K562 (cell line): Measurements from ENCODE around the gene SLC6A13. TPM values are rescaled to one million over a fixed set of nuclear protein-coding genes. Genes with fewer than 3 reads are reported as not detected.

Experiments used
- ATAC-seq: fragments of 200-7000 bp; cut with Tn5 transposase; 3 replicates; pipeline ENCODE4 v1.9.1; 2020; ENCODE audit warnings: moderate library complexity
- BruUV-seq: library from RNA; stranded (reverse); fragments of 400-500 nt; replicated peaks from 2 replicates; lab custom pipeline; 2021; lab: Mats Ljungman, UMichigan
- CTCF ChIA-PET: fragments of 300-600 bp; formaldehyde crosslinking; extraction: SDS; loops from one replicate; lab custom pipeline; 2021; ENCODE audit warnings: low intra/inter-chr PET ratio; lab: Yijun Ruan, JAX
- POLR2A ChIA-PET: fragments of 300-600, 350-650 bp; sonication (Branson Sonifier 250); formaldehyde crosslinking; extraction: SDS; loops from one replicate; lab custom pipeline; 2021; ENCODE audit warnings: antibody characterized with exemption, inconsistent platforms; lab: Yijun Ruan, JAX
- DNase-seq, 4 experiments: peaks; one replicate each; pipeline versions ENCODE4 v3.0.0 to v3.0.0-alpha.2; 2011 to 2018; ENCODE audit warnings: low spot score in 3 of 4, mixed read lengths in 3 of 4; ENCODE audit errors: extremely low read depth in 1 of 4
- FAIRE-seq: peaks from 2 replicates; lab custom pipeline; 2011; peaks lifted over from hg19 to GRCh38; lab: Jason Lieb, UNC
- H2AFZ ChIP-seq: 2 replicates; pipeline ENCODE4 v1.6.0; 2011; ENCODE audit warnings: low read depth, low read length, control low read depth, inconsistent platforms
- H3K27ac ChIP-seq: fragments of 200-600 bp; 3 replicates; pipeline ENCODE4 v1.8.0; 2011; ENCODE audit warnings: low read depth, mild to moderate bottlenecking, control low read depth, inconsistent platforms, low read length, moderate library complexity, mixed read lengths; ENCODE audit errors: extremely low read depth
- H3K27me3 ChIP-seq, 2 experiments: fragments of 300-600 bp in 1 of 2; 2 replicates in 1 of 2; 3 replicates in 1 of 2; pipeline versions ENCODE4 v1.6.0 to v1.8.0; 2011; ENCODE audit warnings: inconsistent platforms in 2 of 2, low read length in 2 of 2, mild to moderate bottlenecking in 1 of 2, mixed read lengths in 1 of 2, moderate library complexity in 1 of 2; ENCODE audit not compliant: control insufficient read depth in 2 of 2, insufficient read depth in 2 of 2
- H3K36me3 ChIP-seq: fragments of 300-600 bp; 3 replicates; pipeline ENCODE4 v1.8.0; 2011; ENCODE audit warnings: mild to moderate bottlenecking, low read length, inconsistent platforms; ENCODE audit not compliant: control insufficient read depth, insufficient read depth
- H3K4me1 ChIP-seq, 2 experiments: fragments of 200-600 bp in 1 of 2; replicated peaks in 1 of 2; 2 replicates in 1 of 2; 3 replicates in 1 of 2; pipeline versions ENCODE4 v1.5.1 to v1.8.0; 2011; ENCODE audit warnings: inconsistent platforms in 2 of 2, low read length in 2 of 2, mild to moderate bottlenecking in 1 of 2, mixed read lengths in 1 of 2, moderate library complexity in 1 of 2; ENCODE audit not compliant: control insufficient read depth in 2 of 2, insufficient read depth in 2 of 2
- H3K4me2 ChIP-seq: 2 replicates; pipeline ENCODE4 v1.6.1; 2011; ENCODE audit warnings: low read length, control low read depth, inconsistent platforms, mixed read lengths; ENCODE audit not compliant: insufficient read depth
- H3K4me3 ChIP-seq: fragments of 200-600 bp; sonication (generic), shearing (Covaris generic); 2 replicates; pipeline ENCODE4 v1.5.1; 2016; ENCODE audit warnings: control low read depth, inconsistent platforms
- H3K79me2 ChIP-seq: fragments of 200-600 bp; 3 replicates; pipeline ENCODE4 v1.8.0; 2011; ENCODE audit warnings: low read length, inconsistent platforms; ENCODE audit not compliant: control insufficient read depth, insufficient read depth
- H3K9ac ChIP-seq, 2 experiments: 2 replicates each; pipeline versions ENCODE4 v1.6.0 to v1.6.1; 2011; ENCODE audit warnings: low read depth in 2 of 2, low read length in 2 of 2, control low read depth in 1 of 2, inconsistent platforms in 1 of 2, mild to moderate bottlenecking in 1 of 2, mixed read lengths in 1 of 2; ENCODE audit not compliant: insufficient read depth in 1 of 2
- H3K9me1 ChIP-seq: one replicate; pipeline ENCODE4 v1.6.0; 2011; ENCODE audit warnings: inconsistent platforms, mild to moderate bottlenecking, low read length, moderate library complexity; ENCODE audit not compliant: control insufficient read depth, insufficient read depth
- H3K9me3 ChIP-seq: replicated peaks from 2 replicates; pipeline ENCODE4 v1.5.1; 2011; ENCODE audit warnings: low read depth, low read length, inconsistent platforms; ENCODE audit not compliant: control insufficient read depth, insufficient read depth
- H4K20me1 ChIP-seq: replicated peaks from 2 replicates; pipeline ENCODE4 v1.6.1; 2011; ENCODE audit warnings: low read length, inconsistent platforms, mixed read lengths; ENCODE audit not compliant: control insufficient read depth, insufficient read depth
- CC2D1A ChIP-seq: fragments of 450-650 bp; IDR thresholded peaks from 2 replicates; pipeline ENCODE4 v1.6.1; 2017; ENCODE audit warnings: mild to moderate bottlenecking
- CCNT2 ChIP-seq: IDR thresholded peaks from 2 replicates; pipeline ENCODE4 v1.6.1; 2011; ENCODE audit warnings: borderline replicate concordance, low read depth, mild to moderate bottlenecking, moderate library complexity, mixed read lengths, low read length; ENCODE audit not compliant: insufficient read length; ENCODE audit errors: extremely low read depth
- GABPA ChIP-seq: fragments of 200-800 bp; sonication (Bioruptor generic); conservative IDR thresholded peaks from 2 replicates; pipeline ENCODE4 v1.6.1; 2016; ENCODE audit warnings: low read depth, missing genetic modification characterization, missing compliant biosample characterization
- PRDM10 ChIP-seq: fragments of 450-650 bp; IDR thresholded peaks from 2 replicates; pipeline ENCODE4 v1.6.1; 2018; ENCODE audit not compliant: partially characterized antibody
- THRAP3 ChIP-seq: fragments of 450-650 bp; IDR thresholded peaks from 2 replicates; pipeline ENCODE4 v1.6.1; 2016; ENCODE audit warnings: mild to moderate bottlenecking, inconsistent platforms, borderline replicate concordance
- ZBTB2 ChIP-seq: fragments of 450-650 bp; IDR thresholded peaks from 2 replicates; pipeline ENCODE4 v1.6.1; 2016; ENCODE audit warnings: antibody characterized with exemption
- ZBTB8A ChIP-seq: fragments of 450-650 bp; IDR thresholded peaks from 2 replicates; pipeline ENCODE4 v1.6.1; 2018; ENCODE audit warnings: mild to moderate bottlenecking, moderate library complexity; ENCODE audit not compliant: partially characterized antibody
- WGBS: fragments of 100-300 bp; shearing (Covaris generic); methylation state at CpG from one replicate; pipeline ENCODE4 v1.1.6; 2016; ENCODE audit warnings: low coverage, mixed read lengths; ENCODE audit not compliant: insufficient coverage; ENCODE audit errors: missing lambda C conversion rate; 5-methylcytosine and 5-hydroxymethylcytosine counted together
- in situ Hi-C: fragments of 300-500 bp; cut with MboI; formaldehyde crosslinking; loops from 4 replicates; pipeline ENCODE4 v1.15.0; 2018; ENCODE audit warnings: inconsistent platforms, mixed read lengths
- intact Hi-C: fragments of 100-400 bp; cut with micrococcal nuclease; formaldehyde crosslinking; loops from 2 replicates; pipeline ENCODE4 v1.14.2; 2022
- polyA plus RNA-seq, 8 experiments: library from polyadenylated mRNA; depleted of rRNA in 4 of 8; stranded (reverse) in 5 of 8; unstranded in 3 of 8; fragments of >200 nt; fragmentation: Nextera tagmentation in 2 of 8; fragmentation: Illumina TruSeq in 1 of 8; extraction: Ambion mirVana in 2 of 8; extraction: Trizol in 1 of 8; gene quantifications; 2 replicates each; pipeline versions ENCODE4 v1.2.1 to v1.2.3, GENCODE V29; 2011 to 2014; ENCODE audit warnings: inconsistent platforms in 1 of 8, missing spikeins in 1 of 8
- total RNA-seq, 7 experiments: library from RNA; depleted of rRNA in 6 of 7; stranded (reverse); fragments of >200 nt in 6 of 7; fragmentation: Illumina TruSeq in 2 of 7; extraction: Trizol in 2 of 7; gene quantifications; 2 replicates each; pipeline versions ENCODE4 v1.2.1 to v1.2.3, GENCODE V29; 2011 to 2021; ENCODE audit warnings: low replicate concordance in 1 of 7

Gene SLC6A13
- total and polyA plus RNA-seq, 9 of the 15 experiments (the other 6 are each of a cell fraction or from before 2014, with no cell fraction given): 0.06 to 0.33 (median 0.22) TPM; not detected in 4

- 0% methylated on average over 9 of the region's 13 CpGs for WGBS
- POLR2A ChIA-PET: no interaction called here
- Histone ChIP-seq H3K4me3 (no peak overlapping the region), H3K9me1 (no peaks in the 10 kb centered on the region), H3K9ac (no peak overlapping the region), H3K4me1 (no peaks in the 10 kb centered on the region; a peak in 1 of 5 replicates), H3K79me2 (no peaks in the 10 kb centered on the region), H4K20me1 (no peaks in the 10 kb centered on the region), H3K4me2 (no peak overlapping the region), H3K27me3 (peaks cover 5 to 38% of the 10 kb centered on the region in 2 experiments), H2AFZ (no peak overlapping the region), H3K27ac (no peak overlapping the region), H3K36me3 (no peaks in the 10 kb centered on the region), H3K9me3 (0 out of 2 replicates have a peak, but pooled peaks cover 1% of the 10 kb centered on the region)
- intact Hi-C loops (no loop called here), in situ Hi-C loops (no loop called here)
- TF ChIP-seq PRDM10 (no peak), ZBTB8A (no peak), CCNT2 (no peak), THRAP3 (no peak), GABPA (tag) (no peak), ZBTB2 (no peak), CC2D1A (no peak)
- BruUV-seq: no TSS peak
- DNase-seq: no peak
- CTCF ChIA-PET: no interaction called here
- no peak for FAIRE-seq
- ATAC-seq: no peak
These were observed 25.4 kb downstream of the SLC6A13 start for GRCh38 chr12:237026-237815.
